HG03565 (cell line): ENCODE data around the gene GAPVD1.
"Not testable (repeated sequence)": the region's sequence is repeated elsewhere in the genome, so short reads cannot be mapped to it uniquely, and the experiment has no call there.

Source experiments
- ATAC-seq: cut with Tn5 transposase; IDR thresholded peaks from one replicate; pipeline ENCODE4 v1.9.1; 2021; ENCODE audit warnings: mild to moderate bottlenecking, moderate library complexity; ENCODE audit not compliant: unreplicated experiment

Gene GAPVD1

GRCh38 chr9:125372441-125373226 is 111.0 kb downstream of the GAPVD1 start:
- ATAC-seq = no peak

DNA sequence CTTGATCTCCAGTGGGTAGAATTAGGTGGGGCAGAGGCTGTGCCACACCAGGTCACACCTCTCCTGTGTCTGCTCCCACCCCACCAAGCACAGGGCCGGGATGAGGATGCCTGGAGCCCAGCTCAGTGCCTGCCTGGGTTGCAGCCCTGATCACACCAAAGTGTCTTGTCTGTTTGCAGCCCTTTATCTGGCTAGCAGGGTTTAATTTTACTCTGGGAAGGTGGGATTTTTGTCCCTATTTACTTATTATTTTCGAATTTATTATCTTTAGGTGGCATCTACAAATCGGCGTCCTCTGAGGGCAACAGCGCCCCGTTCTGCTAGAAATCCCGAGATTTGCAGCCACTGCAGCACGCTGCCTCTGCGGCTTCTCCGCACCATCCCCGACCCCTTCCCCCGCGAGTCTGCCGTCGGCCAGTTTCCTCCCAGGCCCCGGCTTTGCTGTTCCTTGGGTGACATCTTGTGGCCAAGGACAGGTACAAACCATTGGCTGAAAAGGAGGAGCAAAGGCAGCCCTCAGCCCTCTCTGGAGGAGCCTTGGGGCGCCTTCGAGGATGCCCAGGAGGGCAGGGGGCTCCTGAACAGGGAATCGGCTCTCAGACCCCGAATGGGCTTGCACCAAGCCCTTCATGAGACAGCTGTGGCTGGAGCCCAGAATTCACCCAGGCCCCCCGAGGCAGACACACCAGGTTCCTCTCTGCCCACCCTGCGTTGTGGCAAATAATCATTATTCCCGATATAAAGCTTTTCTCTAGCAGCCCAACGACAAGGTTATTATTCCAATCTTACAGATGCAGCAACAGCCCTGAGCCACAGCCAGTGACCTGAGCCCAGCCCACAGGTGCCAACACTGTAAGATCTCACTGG is 113.0 kb downstream of the GAPVD1 start:
- no peak for ATAC-seq

DNA sequence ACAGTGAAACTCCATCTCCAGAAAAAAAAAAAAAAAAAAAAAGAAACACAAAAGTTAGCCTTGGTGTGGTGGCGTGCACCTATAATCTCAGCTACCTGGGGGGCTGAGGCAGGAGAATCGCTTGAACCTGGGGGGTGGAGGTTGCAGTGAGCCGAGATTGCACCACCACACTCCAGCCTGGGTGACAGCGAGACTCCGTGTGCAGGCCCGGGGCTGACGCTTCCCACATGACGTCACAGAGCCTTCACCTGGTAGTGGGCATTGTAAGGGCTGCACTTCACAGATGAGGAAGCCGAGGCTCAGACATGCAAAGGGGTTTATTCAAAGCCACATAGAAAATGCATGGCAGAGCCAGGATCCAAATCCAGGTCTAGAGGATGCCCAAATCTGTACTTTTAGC is 114.2 kb downstream of the GAPVD1 start:
- ATAC-seq = no peak

- ATAC-seq = no peak
Measured at GRCh38 chr9:125376261-125377226, 114.9 kb downstream of the GAPVD1 start.

DNA sequence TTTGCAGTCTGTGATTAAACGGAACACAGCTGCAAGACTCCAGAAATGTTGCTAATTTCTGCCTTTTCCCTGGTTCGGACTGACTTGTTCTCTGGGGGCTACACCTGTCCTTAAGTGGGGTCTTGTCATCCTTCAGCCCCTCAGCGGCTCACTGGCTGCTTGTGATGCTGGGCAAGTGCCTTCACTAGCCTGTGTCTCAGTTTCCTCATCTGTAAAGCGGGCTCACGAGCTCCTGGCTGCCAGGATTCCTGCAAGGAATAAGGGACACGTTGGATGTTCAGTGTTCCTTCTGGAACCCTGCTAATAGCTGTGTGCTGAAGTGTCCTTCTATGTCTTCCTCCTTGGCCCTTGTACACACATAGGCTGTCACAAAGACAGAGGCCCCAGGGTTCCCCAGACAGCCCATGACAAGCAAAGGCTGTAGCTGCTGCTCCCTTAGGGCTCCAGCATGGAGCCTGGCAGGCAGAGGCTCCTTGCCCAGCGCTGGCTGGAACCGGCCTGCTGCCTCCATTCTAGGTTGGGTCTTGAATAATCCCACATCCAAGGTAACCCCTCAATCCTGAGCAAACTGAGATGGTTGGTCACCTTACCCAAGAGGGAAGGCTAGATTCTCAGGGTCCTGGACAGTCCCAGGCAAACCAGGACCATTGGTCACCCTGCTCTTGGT is 116.1 kb downstream of the GAPVD1 start:
- no peak for ATAC-seq

GRCh38 chr9:125378778-125379177 is 117.2 kb downstream of the GAPVD1 start:
- no peak for ATAC-seq

- ATAC-seq = no peak
Measured at GRCh38 chr9:125379208-125379607, 117.6 kb downstream of the GAPVD1 start.

GRCh38 chr9:125380406-125380805 is 118.8 kb downstream of the GAPVD1 start:
- no peak for ATAC-seq

GRCh38 chr9:125387861-125388524 is 126.4 kb downstream of the GAPVD1 start:
- ATAC-seq = no peak

DNA sequence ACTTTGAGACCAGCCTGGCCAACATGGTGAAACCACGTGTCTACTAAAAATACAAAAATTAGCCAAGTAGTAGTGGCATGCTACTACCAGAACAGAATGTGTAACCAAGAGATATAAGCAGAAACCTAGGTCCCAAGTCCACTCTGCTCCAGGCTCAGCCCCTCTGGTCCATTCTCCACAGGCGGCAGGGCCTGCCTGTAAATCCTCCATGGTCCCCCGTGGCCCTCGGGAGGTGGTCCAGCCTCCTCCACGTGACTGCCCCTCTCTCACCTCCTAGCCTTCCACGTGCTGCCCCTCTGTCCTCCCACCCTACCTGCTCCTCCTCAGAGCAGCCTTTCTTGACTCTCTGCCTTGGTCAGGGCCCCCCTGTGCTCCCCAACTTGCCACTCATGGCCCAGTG is 127.4 kb downstream of the GAPVD1 start:
- ATAC-seq = no peak

DNA sequence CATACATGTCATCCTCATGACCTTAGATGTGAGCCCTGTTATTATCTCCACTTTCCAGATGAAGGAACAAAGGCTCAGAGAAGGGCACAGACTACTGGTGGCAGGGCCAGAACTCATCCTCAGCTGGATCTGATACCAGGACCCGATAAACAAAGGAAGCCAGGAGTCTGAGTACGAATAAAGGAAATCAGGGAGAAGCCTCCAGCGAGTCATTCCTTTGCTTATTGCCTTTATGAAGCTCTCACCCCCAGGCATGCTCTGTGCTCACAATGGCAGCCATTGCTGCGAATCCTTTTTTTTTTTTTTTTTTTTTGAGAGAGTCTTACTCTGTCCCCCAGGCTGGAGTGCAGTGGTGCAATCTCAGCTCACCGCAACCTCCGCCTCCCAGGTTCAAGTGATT is 130.1 kb downstream of the GAPVD1 start:
- ATAC-seq = no peak

GRCh38 chr9:125393426-125393825 is 131.8 kb downstream of the GAPVD1 start:
- ATAC-seq = no peak

DNA sequence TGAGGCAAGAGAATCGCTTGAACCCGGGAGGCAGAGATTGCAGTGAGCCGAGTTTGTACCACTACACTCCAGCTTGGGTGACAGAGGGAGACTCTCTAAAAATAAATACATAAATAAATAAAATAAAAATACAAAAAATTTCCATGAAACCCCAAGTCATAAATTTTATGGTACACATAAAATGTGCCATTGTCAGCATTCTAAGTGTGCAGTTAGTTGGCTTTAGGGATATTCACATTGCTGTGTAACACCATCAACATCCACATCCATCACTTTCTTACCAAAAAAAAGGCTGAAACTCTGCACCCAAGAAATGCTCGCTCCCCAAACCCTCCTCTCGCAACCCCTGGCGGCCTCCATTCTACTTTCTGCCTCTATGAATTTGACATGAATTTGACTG is 135.2 kb downstream of the GAPVD1 start:
- ATAC-seq = no peak

DNA sequence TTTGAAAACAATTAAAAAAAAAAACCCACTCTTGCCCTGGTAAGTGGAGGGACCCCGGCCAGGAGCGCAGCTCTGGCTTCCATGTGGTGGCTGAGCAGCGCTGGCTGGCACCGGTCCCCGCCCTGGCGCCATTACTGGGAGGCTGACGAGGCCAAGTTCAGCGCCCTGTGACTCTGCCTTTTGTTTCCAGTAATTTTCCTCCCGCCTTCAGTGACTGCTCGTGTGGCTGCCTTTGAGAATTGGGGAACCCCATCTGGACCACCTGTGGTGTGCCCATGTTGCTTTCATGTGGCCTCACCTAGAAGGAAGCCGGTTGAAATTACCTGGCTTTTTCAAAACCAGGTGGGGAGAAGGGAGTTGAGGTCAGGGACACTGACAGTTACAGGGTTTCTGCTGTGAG is 136.1 kb downstream of the GAPVD1 start:
- no peak for ATAC-seq

- ATAC-seq = no peak
Measured at GRCh38 chr9:125398243-125398642, 136.6 kb downstream of the GAPVD1 start.

DNA sequence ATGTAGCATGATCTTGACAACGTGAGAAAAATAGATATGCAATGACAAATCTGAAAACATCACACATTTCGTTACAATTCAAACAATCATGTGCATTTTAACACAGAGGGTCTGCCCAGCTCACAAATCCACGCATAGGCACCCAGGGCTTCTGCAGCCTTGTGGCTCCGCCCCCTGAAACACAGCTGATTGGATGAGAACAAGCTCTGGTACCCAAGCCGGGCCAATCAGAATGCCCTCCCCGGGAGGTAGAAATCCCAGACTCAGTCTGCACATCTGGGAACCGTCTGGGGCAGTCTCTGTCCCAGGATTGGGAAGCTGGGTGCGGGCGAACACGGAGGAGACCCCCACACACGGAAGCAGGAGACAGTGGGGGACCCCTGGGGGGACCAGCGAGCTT is 137.5 kb downstream of the GAPVD1 start:
- ATAC-seq = no peak

- no peak for ATAC-seq
Measured at GRCh38 chr9:125399666-125400065, 138.0 kb downstream of the GAPVD1 start.

GRCh38 chr9:125400232-125400631 is 138.6 kb downstream of the GAPVD1 start:
- ATAC-seq = not testable (repeated sequence)

DNA sequence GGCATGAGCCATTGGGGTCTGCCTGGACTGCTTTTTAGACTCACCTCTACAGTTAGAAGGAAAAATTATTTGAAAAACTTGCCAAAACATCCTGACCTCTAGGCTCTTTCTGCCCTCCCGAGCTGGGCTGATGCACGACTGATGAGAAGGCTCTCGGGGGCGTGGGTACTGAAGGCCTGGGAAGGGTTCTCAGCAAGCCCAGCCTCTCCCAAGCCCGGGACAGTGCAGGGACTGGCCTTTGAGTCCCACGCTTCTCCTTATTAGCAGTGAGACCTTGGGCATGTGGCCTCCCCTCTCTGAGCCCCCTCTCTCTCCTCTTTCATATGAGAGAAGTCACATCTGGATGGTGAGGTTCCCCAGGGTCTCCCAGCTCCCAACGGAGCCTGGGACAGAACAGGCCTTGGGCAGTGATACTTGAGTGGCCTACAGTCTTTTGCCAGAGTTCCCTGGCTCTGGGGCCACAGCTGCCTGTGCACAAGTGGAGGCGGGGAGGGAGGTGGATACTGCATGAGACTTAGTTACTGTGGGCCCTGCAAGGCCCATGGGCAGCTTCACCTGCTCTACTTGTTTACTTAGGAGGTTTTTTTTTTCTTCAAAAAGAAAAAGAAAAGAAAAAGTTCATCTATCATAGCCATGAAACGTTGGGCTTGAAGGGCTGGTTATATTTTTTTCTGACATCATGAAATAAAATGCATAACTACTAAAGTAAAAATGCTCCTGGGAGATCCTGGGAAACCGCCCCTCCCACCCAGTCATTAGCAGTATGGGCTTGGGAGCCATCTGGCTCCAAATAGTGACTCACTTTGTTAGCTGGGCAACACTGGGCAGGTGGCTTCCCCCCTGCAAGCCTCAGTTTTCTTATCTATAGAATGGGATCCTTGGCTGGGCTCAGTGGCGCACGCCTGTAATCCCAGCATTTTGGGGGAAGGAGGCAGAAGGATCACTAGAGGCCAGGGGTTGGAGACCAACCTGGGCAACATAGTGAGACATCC is 139.4 kb downstream of the GAPVD1 start:
- no peak for ATAC-seq
